Measurements from ENCODE around the gene CHD2. TPM values are rescaled to one million over a fixed set of nuclear protein-coding genes. Genes with fewer than 3 reads are reported as not detected.

CHD2 gene
- polyA plus RNA-seq, 2 of the 4 experiments (the other 2 are of a cell fraction) = 29.5 to 68.2 TPM

DNA sequence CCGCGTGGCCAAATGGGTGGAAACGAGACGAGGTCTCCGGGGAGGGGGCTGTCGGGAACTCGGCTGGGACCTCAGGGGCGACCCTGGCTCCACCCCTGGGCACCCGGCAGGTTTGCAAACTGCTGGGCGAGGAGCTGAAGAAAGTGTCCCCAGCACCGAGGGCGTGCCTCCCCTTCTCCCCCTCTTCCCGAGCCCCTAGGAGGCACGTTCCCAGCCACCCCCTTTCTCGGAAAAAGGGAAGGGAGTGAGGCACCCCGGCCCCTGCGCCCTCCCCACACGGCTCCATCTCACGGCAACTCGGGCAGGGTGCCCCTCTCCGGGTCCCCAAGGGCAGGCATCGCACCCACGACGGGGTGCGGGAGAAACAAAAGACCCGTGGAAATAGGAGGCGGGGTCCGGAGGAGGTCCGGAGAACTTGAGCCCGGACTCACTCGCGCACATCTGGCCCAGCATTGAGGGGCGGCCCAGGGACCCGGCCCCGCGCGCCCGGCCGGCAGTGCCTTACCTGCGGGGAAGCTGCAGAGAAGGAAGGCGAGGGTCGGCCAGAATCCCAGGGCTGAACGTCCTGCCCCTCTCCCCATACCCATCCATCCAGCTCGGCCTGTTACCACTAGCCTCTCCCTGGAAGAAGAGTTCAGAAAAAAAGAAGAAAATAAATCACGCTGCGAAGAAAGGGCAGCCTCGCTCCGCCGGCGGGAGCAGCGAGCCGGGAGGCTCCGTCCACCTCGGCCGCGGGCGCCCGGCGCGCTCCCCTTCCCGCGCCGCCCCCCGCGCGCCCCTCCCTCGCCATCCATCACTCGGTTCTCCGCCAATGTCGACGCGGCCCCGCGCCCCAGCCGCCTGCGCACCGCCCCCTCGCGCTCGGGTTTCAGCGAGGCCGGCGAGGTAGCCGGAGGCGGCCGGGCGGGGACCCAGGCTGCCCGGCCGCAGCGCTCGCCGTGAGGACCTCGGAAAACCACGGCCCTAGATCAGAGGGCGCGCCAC is 172.6 kb downstream of the CHD2 start:
- ChIA-PET CTCF (interaction anchor here (1.0 to 2.7 kb wide), 3 partner anchors 15 to 35 kb away, joined by 3 to 14 read pairs (median 12); no protein-coding TSS in a partner anchor), POLR2A (no interaction called here)
- peak overlapping the region; percentile 54 for H3K4me3 ChIP-seq
- DNase-seq (ENCODE audit: low read depth in 1 of 2, low spot score in 1 of 2) (peak; percentile 53 to 67), FAIRE-seq (no peak), ATAC-seq (peak; percentile 64 to 85)
- H3K9me3 ChIP-seq = no peaks in the 10 kb centered on the region
- peak overlapping the region; percentile 100 for H3K4me2 ChIP-seq
- peaks cover 10% of the 10 kb centered on the region for H3K4me1 ChIP-seq
- TF ChIP-seq CHD4 (IDR thresholded peaks at IDR 0.05; ENCODE audit: borderline replicate concordance) (no peak), HOXB5 (CRISPR knock-in tag; IDR thresholded peaks at IDR 0.05) (peak; percentile 82; the same call in 1 of the 2 replicates)
- TF ChIP-seq, protein P1, sequence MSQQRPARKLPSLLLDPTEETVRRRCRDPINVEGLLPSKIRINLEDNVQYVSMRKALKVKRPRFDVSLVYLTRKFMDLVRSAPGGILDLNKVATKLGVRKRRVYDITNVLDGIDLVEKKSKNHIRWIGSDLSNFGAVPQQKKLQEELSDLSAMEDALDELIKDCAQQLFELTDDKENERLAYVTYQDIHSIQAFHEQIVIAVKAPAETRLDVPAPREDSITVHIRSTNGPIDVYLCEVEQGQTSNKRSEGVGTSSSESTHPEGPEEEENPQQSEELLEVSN (IDR thresholded peaks at IDR 0.05; ENCODE audit: borderline replicate concordance, low read depth) = peak; percentile 33; the same call in 1 of the 2 replicates
- peak overlapping the region in 1 of 2 experiments; percentile 35; a peak in 2 of 6 replicates for H3K27ac ChIP-seq
- 2% methylated on average over 54 of the region's 96 CpGs for WGBS (ENCODE audit: missing lambda C conversion rate)

DNA sequence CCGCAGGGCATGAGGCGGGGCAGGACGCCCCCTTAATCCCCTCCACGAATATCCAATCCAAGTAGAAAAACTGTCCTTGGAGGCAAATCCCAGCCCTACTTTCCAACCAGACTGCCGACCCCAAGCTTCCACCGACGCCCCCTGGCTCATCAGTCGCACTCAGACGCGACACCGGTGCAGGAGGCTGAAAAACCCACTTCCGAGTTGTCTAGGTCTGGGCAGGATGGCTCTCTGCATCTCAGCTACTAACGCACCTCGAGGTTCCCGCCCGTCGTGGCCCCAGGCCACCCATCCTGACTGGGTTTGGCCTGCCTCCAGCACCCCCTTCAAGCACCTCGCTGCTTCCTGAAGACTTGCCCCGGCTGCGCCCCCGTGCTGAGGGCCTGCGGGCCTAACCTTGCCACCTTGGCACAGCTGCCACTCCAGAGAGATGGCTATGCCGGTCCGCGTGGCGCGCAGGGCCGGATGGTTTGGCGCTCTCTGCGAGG is 173.4 kb downstream of the CHD2 start:
- ChIA-PET CTCF (interaction anchor here (1.0 to 2.4 kb wide), 2 partner anchors 14 to 36 kb away, joined by 3 to 12 read pairs; no protein-coding TSS in a partner anchor), POLR2A (no interaction called here)
- peak; percentile 3 to 9; a peak in 3 of 6 replicates for ATAC-seq
- FAIRE-seq = no peak
- 76% methylated on average over 30 of the region's 30 CpGs for WGBS (ENCODE audit: missing lambda C conversion rate)
- Histone ChIP-seq H3K9me3 (no peaks in the 10 kb centered on the region), H3K4me3 (peak overlapping the region; percentile 54; the same call in 2 of the 3 replicates), H3K4me2 (peak overlapping the region; percentile 100), H3K4me1 (peaks cover 10% of the 10 kb centered on the region), H3K27ac (no peak overlapping the region)
- no peak for DNase-seq (ENCODE audit: low read depth in 1 of 2, low spot score in 1 of 2)
- TF ChIP-seq EHMT2 (IDR thresholded peaks at IDR 0.05; ENCODE audit: low read depth) (no peak), HDAC2 (IDR thresholded peaks at IDR 0.05) (no peak), TP53 (CRISPR knock-in tag; IDR thresholded peaks at IDR 0.05) (no peak), ZFP36 (IDR thresholded peaks at IDR 0.05; ENCODE audit: borderline replicate concordance, partially characterized antibody) (no peak), RAD21 (conservative IDR thresholded peaks at IDR 0.05 in 1 of 2, IDR thresholded peaks at IDR 0.05 in 1 of 2) (no peak), EP300 (IDR thresholded peaks at IDR 0.05) (no peak), MYC (IDR thresholded peaks at IDR 0.05; ENCODE audit: borderline replicate concordance, low read length) (no peak), ZNF302 (CRISPR knock-in tag; IDR thresholded peaks at IDR 0.05) (no peak), FOSL2 (IDR thresholded peaks at IDR 0.05) (no peak), FOSL2 (CRISPR knock-in tag; IDR thresholded peaks at IDR 0.05) (no peak), FOSB (CRISPR knock-in tag; IDR thresholded peaks at IDR 0.05) (no peak), MAFK (IDR thresholded peaks at IDR 0.05; ENCODE audit: partially characterized antibody) (no peak), JUNB (IDR thresholded peaks at IDR 0.05) (no peak), NFE2L2 (conservative IDR thresholded peaks at IDR 0.05; ENCODE audit: low read length) (no peak), TFCP2L1 (CRISPR knock-in tag; IDR thresholded peaks at IDR 0.05) (no peak), GATA3 (IDR thresholded peaks at IDR 0.05; ENCODE audit: borderline replicate concordance) (no peak), HOXB13 (CRISPR knock-in tag; IDR thresholded peaks at IDR 0.05; ENCODE audit: low read depth) (no peak)
- TF ChIP-seq, protein P2, sequence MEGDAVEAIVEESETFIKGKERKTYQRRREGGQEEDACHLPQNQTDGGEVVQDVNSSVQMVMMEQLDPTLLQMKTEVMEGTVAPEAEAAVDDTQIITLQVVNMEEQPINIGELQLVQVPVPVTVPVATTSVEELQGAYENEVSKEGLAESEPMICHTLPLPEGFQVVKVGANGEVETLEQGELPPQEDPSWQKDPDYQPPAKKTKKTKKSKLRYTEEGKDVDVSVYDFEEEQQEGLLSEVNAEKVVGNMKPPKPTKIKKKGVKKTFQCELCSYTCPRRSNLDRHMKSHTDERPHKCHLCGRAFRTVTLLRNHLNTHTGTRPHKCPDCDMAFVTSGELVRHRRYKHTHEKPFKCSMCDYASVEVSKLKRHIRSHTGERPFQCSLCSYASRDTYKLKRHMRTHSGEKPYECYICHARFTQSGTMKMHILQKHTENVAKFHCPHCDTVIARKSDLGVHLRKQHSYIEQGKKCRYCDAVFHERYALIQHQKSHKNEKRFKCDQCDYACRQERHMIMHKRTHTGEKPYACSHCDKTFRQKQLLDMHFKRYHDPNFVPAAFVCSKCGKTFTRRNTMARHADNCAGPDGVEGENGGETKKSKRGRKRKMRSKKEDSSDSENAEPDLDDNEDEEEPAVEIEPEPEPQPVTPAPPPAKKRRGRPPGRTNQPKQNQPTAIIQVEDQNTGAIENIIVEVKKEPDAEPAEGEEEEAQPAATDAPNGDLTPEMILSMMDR (IDR thresholded peaks at IDR 0.05) = no peak
- TF ChIP-seq, protein P3, sequence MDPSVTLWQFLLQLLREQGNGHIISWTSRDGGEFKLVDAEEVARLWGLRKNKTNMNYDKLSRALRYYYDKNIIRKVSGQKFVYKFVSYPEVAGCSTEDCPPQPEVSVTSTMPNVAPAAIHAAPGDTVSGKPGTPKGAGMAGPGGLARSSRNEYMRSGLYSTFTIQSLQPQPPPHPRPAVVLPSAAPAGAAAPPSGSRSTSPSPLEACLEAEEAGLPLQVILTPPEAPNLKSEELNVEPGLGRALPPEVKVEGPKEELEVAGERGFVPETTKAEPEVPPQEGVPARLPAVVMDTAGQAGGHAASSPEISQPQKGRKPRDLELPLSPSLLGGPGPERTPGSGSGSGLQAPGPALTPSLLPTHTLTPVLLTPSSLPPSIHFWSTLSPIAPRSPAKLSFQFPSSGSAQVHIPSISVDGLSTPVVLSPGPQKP (IDR thresholded peaks at IDR 0.05; ENCODE audit: low read depth, low read length) = no peak
- TF ChIP-seq, protein P4, sequence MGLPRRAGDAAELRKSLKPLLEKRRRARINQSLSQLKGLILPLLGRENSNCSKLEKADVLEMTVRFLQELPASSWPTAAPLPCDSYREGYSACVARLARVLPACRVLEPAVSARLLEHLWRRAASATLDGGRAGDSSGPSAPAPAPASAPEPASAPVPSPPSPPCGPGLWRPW (IDR thresholded peaks at IDR 0.05) = no peak

All from A549 (cell line).